IPS DF 6.9 (cell line): ENCODE measurements around the gene OSBPL9.

Source experiments
- DNase-seq: peaks from one replicate; pipeline ENCODE4 v3.0.0-alpha.2; 2013; ENCODE audit warnings: low read depth, low spot score
- H3K27ac ChIP-seq: one replicate; pipeline ENCODE4 v1.5.1; 2013; ENCODE audit warnings: low read length, control low read depth
- H3K27me3 ChIP-seq: 2 replicates; pipeline ENCODE4 v1.6.1; 2013; ENCODE audit warnings: mild to moderate bottlenecking, low read length; ENCODE audit not compliant: control insufficient read depth, insufficient read depth
- H3K36me3 ChIP-seq: 2 replicates; pipeline ENCODE4 v1.6.1; 2013; ENCODE audit warnings: low read length; ENCODE audit not compliant: control insufficient read depth, insufficient read depth
- H3K4me1 ChIP-seq: 2 replicates; pipeline ENCODE4 v1.6.1; 2013; ENCODE audit warnings: low read length; ENCODE audit not compliant: control insufficient read depth, insufficient read depth
- H3K4me3 ChIP-seq: 2 replicates; pipeline ENCODE4 v1.5.1; 2013; ENCODE audit warnings: mild to moderate bottlenecking, low read length
- H3K9me3 ChIP-seq: 2 replicates; pipeline ENCODE4 v1.6.1; 2013; ENCODE audit warnings: low read length, inconsistent platforms; ENCODE audit not compliant: control insufficient read depth, insufficient read depth
- WGBS: extraction: QIAGEN DNeasy Blood & Tissue Kit; methylation state at CpG from one replicate; pipeline ENCODE4 v1.1.7; 2013; ENCODE audit warnings: mixed read lengths, missing lambda C conversion rate; ENCODE audit not compliant: insufficient read length, insufficient coverage; 5-methylcytosine and 5-hydroxymethylcytosine counted together

The OSBPL9 gene

GRCh38 chr1:51708911-51709760 is 92.2 kb downstream of the OSBPL9 start:
- no peak overlapping the region for H3K27ac ChIP-seq
- H3K4me1 ChIP-seq, result no peaks in the 10 kb centered on the region

GRCh38 chr1:51709951-51710350 is 93.1 kb downstream of the OSBPL9 start:
- Histone ChIP-seq H3K27ac (no peak overlapping the region), H3K27me3 (no peaks in the 10 kb centered on the region), H3K4me3 (no peak overlapping the region), H3K9me3 (no peaks in the 10 kb centered on the region), H3K36me3 (no peaks in the 10 kb centered on the region), H3K4me1 (no peaks in the 10 kb centered on the region)
- WGBS, result no CpG with 5 or more reads among the region's 2 CpGs
- DNase-seq, result no peak

More at GRCh38 chr1:51708911-51709760, 92.2 kb downstream of the OSBPL9 start:
- Histone ChIP-seq H3K27me3 (no peaks in the 10 kb centered on the region), H3K4me3 (no peak overlapping the region), H3K9me3 (no peaks in the 10 kb centered on the region), H3K36me3 (no peaks in the 10 kb centered on the region)
- WGBS, result no CpG with 5 or more reads among the region's 15 CpGs
- DNase-seq, result no peak

- Histone ChIP-seq H3K4me1 (no peaks in the 10 kb centered on the region), H3K36me3 (no peaks in the 10 kb centered on the region), H3K27ac (no peak overlapping the region), H3K4me3 (no peak overlapping the region), H3K9me3 (no peaks in the 10 kb centered on the region), H3K27me3 (no peaks in the 10 kb centered on the region)
- no CpG with 5 or more reads among the region's 1 CpG for WGBS
- no peak for DNase-seq
These were observed 95.7 kb downstream of the OSBPL9 start for GRCh38 chr1:51712590-51712989.

GRCh38 chr1:51714374-51715019 is 97.6 kb downstream of the OSBPL9 start:
- H3K36me3 ChIP-seq, result no peaks in the 10 kb centered on the region
- H3K27ac ChIP-seq, result no peak overlapping the region
- H3K4me1 ChIP-seq, result no peaks in the 10 kb centered on the region
- WGBS, result no CpG with 5 or more reads among the region's 8 CpGs
- H3K27me3 ChIP-seq, result no peaks in the 10 kb centered on the region
- no peaks in the 10 kb centered on the region for H3K9me3 ChIP-seq
- H3K4me3 ChIP-seq, result no peak overlapping the region
- DNase-seq, result no peak

- H3K36me3 ChIP-seq, result no peaks in the 10 kb centered on the region
- H3K27me3 ChIP-seq, result no peaks in the 10 kb centered on the region
- H3K9me3 ChIP-seq, result no peaks in the 10 kb centered on the region
- no peak overlapping the region for H3K27ac ChIP-seq
- H3K4me1 ChIP-seq, result no peaks in the 10 kb centered on the region
- no CpG with 5 or more reads among the region's 4 CpGs for WGBS
- H3K4me3 ChIP-seq, result no peak overlapping the region
- DNase-seq, result no peak
These were observed 98.5 kb downstream of the OSBPL9 start for GRCh38 chr1:51715369-51715768.

GRCh38 chr1:51716746-51717145 is 99.9 kb downstream of the OSBPL9 start:
- no peak overlapping the region for H3K27ac ChIP-seq
- WGBS, result no CpG with 5 or more reads among the region's 3 CpGs
- no peaks in the 10 kb centered on the region for H3K36me3 ChIP-seq
- DNase-seq, result no peak
- H3K9me3 ChIP-seq, result no peaks in the 10 kb centered on the region
- no peak overlapping the region for H3K4me3 ChIP-seq
- no peaks in the 10 kb centered on the region for H3K4me1 ChIP-seq
- no peaks in the 10 kb centered on the region for H3K27me3 ChIP-seq

GRCh38 chr1:51717842-51718241 is 101.0 kb downstream of the OSBPL9 start:
- Histone ChIP-seq H3K27me3 (no peaks in the 10 kb centered on the region), H3K27ac (no peak overlapping the region), H3K9me3 (no peaks in the 10 kb centered on the region), H3K4me3 (no peak overlapping the region), H3K4me1 (no peaks in the 10 kb centered on the region), H3K36me3 (no peaks in the 10 kb centered on the region)
- WGBS, result 100% methylated on average over 1 of the region's 3 CpGs
- no peak for DNase-seq

GRCh38 chr1:51719146-51719545 is 102.3 kb downstream of the OSBPL9 start:
- Histone ChIP-seq H3K9me3 (no peaks in the 10 kb centered on the region), H3K4me1 (no peaks in the 10 kb centered on the region), H3K36me3 (no peaks in the 10 kb centered on the region), H3K27ac (no peak overlapping the region), H3K27me3 (no peaks in the 10 kb centered on the region), H3K4me3 (no peak overlapping the region)
- DNase-seq, result no peak
- no CpG with 5 or more reads among the region's 2 CpGs for WGBS

- H3K4me3 ChIP-seq, result no peak overlapping the region
- H3K27ac ChIP-seq, result no peak overlapping the region
- WGBS, result no CpG with 5 or more reads among the region's 4 CpGs
- no peak for DNase-seq
- no peaks in the 10 kb centered on the region for H3K4me1 ChIP-seq
- H3K9me3 ChIP-seq, result no peaks in the 10 kb centered on the region
- no peaks in the 10 kb centered on the region for H3K36me3 ChIP-seq
- no peaks in the 10 kb centered on the region for H3K27me3 ChIP-seq
These were observed 107.9 kb downstream of the OSBPL9 start for GRCh38 chr1:51724797-51725196.

GRCh38 chr1:51726051-51726450 is 109.2 kb downstream of the OSBPL9 start:
- Histone ChIP-seq H3K4me3 (no peak overlapping the region), H3K27ac (no peak overlapping the region), H3K9me3 (no peaks in the 10 kb centered on the region), H3K4me1 (no peaks in the 10 kb centered on the region), H3K36me3 (no peaks in the 10 kb centered on the region), H3K27me3 (no peaks in the 10 kb centered on the region)
- DNase-seq, result no peak
